ENCODE results near the gene RNF111.

GRCh38 chr15:59039225-59039624 is 51.8 kb downstream of the RNF111 start:
- TF ChIP-seq USF1 (CRISPR knock-in tag; IDR thresholded peaks at IDR 0.05) = no peak
- no peak for TF ChIP-seq CTCF (IDR thresholded peaks at IDR 0.05)
- TF ChIP-seq E2F1 (CRISPR knock-in tag; IDR thresholded peaks at IDR 0.05) = no peak
- no peak for TF ChIP-seq ESRRA (CRISPR knock-in tag; IDR thresholded peaks at IDR 0.05; ENCODE audit: borderline replicate concordance)
- TF ChIP-seq USF2 (CRISPR knock-in tag; IDR thresholded peaks at IDR 0.05) = no peak
- no peak for TF ChIP-seq ZNF121 (CRISPR knock-in tag; IDR thresholded peaks at IDR 0.05)
- TF ChIP-seq IRF2 (CRISPR knock-in tag; IDR thresholded peaks at IDR 0.05; ENCODE audit: borderline replicate concordance, low read depth) = no peak
- TF ChIP-seq MAX (CRISPR knock-in tag; IDR thresholded peaks at IDR 0.05) = no peak

Measured in WTC11 (cell line).